ENCODE data around the gene RPL4.
"Not testable (repeated sequence)": the region's sequence is repeated elsewhere in the genome, so short reads cannot be mapped to it uniquely, and the experiment has no call there.

The RPL4 gene

DNA sequence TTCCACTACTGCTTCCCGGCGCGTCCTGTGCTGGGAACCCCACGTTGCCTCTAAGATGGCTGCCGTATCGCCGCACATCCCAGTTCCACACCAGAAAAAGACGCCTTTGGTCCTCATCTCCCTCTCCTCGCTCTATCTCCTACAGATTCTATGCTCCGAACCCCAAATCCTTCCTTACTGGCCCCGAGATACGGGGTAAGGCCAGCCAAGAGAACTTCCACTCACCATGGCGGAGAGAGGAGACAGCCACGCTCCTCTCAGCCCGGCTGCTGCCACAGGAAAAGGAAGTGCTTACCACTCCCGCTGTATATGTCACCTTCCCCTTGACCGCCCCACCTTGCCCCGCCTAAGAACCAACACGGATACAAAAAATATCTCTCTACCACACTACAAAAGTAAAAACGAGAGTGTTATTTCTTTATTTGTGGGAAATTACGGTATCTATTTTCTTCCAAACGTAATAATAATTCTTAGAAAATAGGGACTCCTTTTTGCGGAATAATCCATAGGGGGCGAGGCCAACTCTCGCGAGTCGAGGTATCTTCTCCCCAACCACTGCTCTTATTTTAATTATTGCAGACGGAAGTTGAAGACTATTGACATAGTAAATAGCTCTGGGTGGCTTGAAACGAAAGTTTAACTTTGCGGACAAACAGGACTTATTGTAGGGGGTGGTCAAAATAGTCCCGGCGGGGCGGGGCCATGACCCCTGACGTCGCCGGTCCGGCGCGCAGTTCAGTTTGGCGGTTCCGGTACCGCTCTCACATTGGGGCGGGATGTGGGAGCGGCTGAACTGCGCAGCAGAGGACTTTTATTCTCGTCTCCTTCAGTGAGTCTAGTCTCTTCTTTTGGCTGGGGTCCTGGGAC, at the start of gene RPL4, which contains the start of gene ZWILCH:
Gene RPL4 (minus strand): TSS at position 293 of the 867 bp plus-strand sequence. CDS start 65 bp downstream, at position 228.
Gene ZWILCH (plus strand): TSS at position 764 of the 867 bp plus-strand sequence. CDS start 13 bp downstream, at position 777.
- peak; percentile 95 for DNase-seq (ENCODE audit: low spot score)

DNA sequence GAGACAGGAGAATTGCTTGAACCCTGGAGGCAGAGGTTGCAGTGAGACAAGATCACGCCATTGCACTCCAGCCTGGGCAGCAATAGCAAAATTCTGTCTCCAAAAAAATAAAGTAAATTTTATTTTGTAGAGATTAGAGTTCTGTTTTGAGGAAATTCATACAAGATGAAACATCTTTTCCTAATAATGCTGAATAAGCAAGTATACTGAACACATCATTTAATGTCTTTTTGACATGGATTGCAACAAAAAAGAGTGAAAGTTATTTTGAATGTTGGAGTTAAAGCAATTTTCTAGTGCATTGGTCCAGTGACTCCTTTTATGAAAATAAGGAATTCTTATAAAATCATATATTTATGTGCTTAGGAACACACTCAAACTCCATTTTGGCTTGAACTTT, 40.6 kb upstream of the RPL4 start:
- DNase-seq (ENCODE audit: low spot score) = no peak

DNA sequence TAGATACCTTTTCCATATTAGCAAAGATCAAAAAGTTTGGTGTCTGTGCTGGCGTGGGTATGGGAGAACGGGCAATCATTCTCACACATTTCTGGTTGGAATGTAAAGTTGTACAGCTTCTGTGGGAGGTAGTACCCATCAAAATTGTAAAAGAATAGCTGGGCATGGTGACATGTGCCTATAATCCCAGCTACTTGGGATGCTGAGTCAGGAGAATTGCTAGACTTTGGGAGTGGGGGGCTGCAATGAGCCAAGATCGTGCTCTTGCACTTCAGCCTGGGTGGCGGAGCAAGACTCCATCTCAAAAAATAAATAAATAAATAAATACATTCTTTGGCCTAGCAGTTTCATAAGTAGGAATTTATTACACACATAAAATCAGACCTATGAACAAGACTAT, 38.2 kb upstream of the RPL4 start:
- no peak for DNase-seq (ENCODE audit: low spot score)

DNA sequence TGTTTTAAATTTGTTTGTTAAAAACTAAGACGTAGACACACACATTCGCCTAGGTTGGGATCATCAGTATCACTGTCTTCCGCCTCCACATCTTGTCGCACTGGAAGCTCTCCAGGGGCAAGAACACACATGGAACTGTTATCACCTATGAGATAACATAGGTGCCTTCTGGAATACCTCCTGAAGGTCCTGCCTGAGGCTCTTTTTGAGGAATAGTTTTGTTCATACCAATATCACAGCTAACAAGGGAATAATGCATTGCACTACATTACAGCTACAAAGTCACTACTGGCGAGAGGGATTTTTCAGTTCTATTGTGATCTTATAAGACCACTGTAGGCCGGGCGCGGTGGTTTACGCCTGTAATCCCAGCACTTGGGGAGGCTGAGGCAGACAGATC, 30.4 kb upstream of the RPL4 start:
- DNase-seq (ENCODE audit: low spot score) = no peak

DNA sequence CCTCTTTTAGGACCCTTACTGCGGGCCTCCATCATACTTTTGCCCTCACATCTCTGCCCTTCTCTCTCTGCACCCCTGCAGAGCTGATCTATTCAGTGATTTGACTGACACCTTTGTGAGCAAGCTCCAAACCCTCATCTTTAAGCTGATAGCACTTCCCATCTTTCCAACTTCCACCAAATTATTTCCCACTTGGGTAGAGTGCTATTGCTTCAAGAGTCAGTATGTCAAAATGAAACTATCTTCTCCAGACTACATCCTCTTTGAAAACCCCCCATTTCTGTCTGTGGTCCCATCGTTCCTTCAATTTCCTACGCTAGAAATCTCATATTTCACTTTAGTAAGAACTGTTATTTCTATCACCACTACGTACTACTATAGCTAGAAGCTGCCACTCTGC, 20.2 kb upstream of the RPL4 start:
- DNase-seq (ENCODE audit: low spot score) = no peak

DNA sequence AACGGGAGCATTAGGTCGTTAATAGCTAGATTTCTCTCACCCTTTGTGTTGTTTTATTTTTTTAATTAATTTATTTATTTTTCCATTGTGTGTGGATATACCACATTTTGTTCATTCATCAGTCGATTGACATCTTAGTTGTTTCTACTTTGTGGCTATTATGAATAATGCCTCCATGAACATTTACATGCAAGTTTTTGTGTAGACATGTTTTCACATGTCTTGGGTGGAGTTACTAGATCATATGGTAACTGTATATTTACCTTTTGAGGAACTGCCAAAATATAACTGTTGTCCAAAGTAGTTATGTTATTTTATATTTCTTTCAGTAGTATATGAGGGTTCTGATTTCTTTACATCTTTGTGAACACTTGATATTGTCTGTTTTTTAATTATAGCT, 19.3 kb upstream of the RPL4 start:
- DNase-seq (ENCODE audit: low spot score) = no peak

DNA sequence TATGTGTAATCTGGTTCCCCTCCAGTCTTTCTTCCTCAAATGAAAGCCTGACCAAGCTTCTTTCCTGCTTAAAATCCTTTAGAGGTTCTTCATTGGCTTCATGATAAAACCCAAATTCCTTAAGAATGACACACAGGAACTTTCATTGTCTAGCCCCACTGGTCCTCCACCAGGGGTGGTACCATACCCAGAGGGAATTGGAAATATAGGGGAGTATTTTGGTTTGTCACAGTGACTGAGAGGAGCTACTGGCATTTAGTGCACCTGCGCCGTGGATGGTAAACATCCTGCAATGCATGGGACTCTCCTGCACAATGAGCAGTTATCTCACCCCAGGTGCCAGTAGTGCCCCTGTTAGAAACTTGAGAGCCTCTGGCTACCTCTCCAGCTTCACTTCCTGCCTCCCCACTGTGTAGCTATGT, 11.3 kb upstream of the RPL4 start:
- no peak for DNase-seq (ENCODE audit: low spot score)

DNA sequence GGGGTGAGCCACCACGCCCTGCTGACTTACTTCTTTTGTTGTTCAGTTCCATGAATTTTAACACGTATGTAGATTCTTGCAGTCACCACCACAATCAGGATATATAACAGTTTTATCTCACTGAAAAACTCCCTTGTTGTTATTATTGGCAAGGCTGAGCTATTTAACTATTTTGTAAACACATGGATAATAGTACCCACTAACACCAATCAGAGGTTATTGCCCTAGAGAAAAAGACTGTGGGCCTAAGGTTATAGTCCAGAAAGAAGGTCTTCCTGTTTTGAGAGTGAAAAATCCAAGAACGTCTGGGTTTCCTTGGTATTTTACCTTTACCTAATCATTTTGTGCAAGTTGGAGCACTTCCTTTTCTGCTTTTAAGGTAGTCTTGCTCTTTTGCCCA, 9.9 kb upstream of the RPL4 start:
- DNase-seq (ENCODE audit: low spot score) = no peak

DNA sequence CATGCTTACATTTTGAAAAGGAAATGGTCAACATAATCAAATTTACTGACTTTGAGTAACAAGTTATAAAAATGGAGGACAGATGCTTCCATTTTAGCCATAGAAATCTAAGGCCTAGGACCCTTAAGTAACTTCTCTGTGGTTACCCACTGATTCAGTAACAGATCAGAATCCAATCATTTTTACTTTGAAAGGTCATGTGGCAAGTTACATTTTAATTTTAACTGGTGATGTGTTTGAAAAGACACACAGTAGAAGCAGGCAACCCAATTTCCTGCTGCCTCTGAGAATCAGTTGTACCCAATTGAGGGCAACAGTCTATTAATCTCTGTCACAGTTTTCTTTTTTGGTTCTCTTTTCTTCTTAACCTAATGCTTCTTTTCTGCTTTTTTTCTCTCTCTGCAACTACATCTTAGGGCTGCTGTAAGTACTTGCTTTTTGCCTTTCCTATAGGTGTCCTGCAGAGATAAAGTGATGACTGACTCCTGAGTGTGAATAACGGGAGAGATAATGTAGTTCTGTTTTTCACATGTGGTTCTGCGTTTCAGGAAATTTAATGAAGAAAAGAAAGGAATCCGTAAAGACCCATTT, 3.7 kb upstream of the RPL4 start:
- no peak for DNase-seq (ENCODE audit: low spot score)

DNA sequence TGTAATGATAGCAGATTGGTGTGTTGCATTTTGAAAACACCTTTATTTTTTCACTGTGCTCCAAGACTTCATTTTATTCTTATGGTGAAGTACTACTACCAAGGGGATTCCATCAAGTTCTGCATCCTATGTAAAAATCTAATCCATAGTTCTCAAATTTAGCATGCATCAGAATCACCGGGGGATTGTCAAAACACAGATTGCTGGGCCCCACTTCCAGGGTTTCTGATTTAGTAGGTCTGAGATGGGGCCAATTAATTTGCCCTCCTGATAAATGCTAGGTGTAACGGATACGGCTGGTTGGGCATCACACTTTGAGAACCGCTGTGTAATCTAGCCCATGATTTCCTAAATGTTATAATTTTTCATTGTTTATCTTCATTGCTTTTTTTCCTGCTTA, 1.2 kb upstream of the RPL4 start:
- DNase-seq (ENCODE audit: low spot score) = no peak

DNA sequence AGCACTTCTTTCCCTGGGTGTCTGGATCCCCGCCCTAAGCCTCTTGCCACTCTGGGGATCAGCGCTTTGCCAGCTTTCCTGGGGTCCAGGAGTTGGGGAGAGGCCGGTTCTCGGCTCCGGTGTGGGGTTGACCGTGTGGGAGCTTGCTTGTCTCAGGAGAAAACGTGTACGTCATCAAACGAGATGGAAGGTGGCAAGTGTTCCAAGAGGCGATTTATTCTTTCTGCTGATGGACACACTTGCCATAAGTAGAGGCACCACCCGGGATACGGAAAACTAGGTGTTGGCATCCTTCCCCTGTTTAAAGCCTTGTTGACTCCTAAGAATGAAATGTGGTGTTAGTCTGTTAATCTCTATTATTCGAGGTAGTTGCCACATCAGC, 766 bp upstream of the RPL4 start:
- no peak for DNase-seq (ENCODE audit: low spot score)

DNA sequence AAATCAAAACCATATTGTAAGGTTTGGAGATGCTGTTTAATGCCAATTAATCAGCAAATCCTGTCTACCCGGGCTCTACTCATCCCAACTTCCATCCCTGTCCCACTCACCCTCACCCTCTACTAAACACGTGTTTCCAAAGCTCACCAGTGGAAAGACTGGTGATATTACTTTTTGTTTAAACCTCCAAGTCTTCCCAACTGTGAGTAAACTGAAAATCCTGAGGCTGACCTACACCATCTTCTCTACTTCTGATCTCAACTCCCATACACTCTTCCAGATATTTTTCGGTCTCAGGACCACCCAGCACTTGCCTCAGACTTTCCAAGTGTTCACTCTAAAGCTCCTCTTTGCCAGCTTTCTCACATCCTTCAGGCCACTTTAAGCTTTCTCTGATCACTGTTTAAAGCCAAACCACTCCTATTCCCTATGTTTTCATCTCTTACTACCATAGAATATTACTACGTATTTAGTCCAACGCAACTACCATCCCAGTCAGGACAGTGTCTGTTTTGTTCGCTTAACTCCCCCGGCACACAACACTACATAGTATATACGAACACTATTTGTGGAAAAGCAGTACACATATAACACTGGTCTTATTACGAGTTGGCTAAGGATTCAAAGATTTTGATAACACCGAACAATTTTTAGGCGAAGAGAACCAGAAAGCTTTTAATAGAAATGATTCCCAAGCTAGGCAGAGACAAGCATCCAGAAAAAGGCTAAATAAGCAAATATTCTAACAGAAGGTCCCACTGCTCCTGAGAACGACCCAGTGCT, 684 bp downstream of the RPL4 start:
- no peak for DNase-seq (ENCODE audit: low spot score)

DNA sequence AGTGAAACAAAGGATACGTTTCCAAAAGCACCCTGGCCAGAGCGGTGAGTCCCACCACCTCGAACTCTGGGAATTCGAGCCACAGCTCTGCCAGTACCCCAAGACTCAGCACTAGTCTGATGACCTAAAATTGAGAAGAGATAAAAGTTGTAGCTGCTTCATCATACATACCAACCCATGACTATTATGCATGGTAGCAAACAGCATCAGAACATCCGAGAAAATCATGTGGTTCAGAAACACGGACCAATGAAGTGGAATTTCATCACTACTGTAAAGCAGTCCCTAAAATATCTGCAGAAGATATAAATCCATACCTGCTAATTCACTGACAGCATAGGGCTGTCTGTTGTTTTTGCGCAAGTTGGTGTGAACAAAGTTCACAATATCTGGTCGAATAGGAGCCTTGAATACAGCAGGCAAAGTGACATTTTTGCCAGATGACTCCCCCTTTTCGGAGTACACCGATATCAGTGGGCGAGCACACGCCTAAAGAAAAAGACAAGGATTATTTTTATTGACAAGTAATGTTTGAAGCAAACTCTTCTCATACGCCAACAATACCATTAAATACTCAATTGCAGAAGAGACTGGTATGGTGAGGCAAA, 1.5 kb downstream of the RPL4 start:
- not testable (repeated sequence) for DNase-seq (ENCODE audit: low spot score)

DNA sequence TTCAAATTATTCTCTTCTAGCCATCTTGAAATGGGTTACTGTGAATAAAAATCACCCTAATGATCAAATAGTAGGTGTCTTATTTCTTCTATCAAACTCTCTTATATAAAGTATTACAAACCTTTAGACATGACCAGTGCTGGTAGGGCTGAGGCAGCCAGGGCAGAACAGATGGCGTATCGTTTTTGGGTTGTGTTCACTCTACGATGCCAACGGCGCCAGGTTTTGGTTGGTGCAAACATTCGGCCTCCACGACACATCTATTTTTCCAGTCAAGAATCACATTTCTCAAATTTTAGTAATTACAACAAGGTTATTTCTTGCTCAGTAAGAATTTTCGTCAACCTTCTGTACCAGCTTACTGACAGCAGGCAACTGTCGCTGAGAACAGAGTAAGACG, 2.2 kb downstream of the RPL4 start:
- no peak for DNase-seq (ENCODE audit: low spot score)

DNA sequence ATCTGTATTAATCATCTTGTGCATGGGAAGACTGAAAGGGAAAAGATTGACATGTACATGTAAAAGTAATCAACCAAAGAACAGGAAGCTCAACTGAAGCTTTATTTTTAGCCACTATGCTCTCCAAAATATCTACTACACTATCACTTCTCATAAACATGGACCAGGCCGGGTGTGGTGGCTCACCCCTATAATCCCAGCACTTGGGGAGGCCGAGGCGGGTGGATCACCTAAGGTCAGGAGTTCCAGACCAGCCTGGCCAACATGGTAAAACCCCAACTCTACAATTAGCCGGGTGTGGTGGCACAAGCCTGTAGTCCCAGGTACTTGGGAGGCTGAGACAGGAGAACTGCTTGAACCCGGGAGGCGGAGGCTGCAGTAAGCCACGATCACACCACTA, 4.3 kb downstream of the RPL4 start:
- not testable (repeated sequence) for DNase-seq (ENCODE audit: low spot score)

DNA sequence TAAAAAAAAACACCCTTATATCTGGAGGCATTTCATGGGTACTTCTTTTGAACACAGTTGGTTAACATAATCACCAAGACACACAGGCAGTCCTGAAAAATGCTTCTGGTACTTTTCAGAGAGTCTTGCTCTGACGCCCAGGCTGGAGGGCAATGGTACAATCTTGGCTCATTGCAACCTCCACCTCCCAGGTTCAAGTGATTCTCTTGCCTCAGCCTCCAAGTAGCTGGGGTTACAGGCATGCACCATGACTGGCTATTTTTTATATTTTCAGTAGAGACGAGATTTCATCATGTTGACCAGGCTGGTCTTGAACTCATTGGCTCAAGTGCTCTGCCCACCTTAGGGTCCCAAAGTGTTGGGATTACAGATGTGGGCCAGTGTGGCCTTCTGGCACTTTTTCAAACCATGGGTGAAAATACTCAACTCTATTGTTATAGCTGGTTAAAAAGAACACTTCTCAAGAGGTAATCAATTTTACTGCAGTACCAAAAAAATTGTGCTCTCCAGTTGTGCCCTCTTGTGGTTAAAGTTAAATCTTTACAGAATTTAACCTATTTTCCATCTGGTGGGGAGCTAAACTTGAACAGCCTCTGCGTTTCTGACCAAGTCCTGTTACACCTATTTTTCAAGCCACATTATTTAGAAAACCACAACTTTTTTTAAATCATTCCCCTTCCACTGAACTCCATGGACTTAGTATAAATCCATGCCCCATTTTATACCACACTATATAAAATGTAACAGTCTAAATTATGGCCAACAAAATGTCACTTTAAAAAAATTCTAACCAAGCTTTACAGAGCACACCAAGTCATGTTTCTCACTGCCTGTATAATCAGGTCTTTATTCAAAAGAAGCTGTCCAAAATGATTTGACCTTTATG, 5.9 kb downstream of the RPL4 start:
- DNase-seq (ENCODE audit: low spot score) = peak; percentile 47

DNA sequence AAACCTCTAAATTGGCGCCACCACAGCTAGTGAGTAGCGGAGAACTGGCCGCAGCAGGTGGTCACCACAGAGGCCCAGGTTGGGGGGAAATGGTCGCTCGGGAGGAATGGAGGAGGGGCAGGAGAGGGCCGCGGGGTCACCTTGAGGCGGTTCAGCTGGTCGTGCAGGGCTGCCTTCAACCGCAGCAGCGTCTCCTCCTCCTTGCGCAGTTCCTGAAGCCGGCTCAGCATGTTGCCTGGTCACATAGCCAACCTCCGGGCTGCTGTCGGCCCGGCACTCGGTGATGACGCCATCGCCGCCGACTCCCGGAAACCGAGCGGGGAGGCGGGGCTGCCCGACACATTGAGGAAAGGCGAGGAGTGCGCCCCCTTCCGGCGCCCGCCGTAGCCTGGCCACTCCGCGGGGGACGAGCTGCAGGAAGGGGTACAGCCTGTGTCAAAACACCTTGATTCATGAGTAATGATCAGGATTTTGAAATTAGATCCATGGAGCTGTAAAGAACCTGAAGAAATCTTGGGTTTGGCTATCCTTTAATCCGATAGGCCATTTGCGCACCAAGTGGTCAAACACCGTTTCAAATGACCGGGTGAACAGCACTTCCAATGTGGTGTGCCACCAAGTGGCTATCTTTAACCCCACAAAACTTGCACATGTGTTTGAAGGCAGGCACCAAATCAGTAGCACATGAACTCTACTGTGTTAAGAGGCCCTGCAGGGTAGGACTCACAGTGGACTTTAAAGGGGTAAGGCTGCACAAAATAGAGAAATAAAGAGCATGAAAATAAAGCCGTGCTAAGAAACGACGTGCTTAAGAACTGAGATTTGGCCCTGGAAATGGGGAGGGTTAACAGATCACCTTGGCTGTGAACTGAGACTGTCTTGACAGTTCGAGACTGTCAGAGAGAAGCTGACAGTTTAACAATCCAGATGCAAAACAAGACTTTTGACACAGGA, 6.9 kb downstream of the RPL4 start, which contains the start of gene SNAPC5:
Gene SNAPC5 (minus strand): TSS at position 261 of the 954 bp plus-strand sequence. CDS start 31 bp downstream, at position 230.
- peak; percentile 97 for DNase-seq (ENCODE audit: low spot score)

DNA sequence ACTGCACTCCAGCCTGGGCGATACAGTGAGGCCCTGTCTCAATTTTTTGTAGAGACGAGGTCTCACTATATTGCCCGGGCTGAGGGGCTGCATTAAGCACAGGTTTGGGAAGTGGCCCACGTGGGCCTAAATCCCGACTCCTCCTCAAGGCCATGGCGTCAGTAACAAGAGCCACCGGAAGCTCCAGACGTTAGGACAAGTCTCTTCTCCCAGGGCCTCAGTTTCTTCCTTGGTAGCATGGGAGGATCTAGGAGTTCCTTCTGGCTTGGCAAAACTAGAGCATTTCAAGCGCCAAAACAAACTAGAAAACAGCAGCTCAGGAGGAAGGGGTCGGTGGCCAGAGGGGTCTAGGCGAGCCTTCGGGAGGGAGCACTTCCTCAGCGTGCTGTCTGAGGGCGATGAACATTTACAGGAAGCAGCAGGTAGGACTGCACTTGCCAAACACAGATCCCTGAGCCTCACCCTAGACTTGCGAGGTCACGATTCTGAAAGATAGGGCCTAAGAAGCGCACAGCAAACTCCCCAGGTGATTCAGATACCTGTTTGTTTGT, 7.6 kb downstream of the RPL4 start:
- peak; percentile 56 for DNase-seq (ENCODE audit: low spot score)

DNA sequence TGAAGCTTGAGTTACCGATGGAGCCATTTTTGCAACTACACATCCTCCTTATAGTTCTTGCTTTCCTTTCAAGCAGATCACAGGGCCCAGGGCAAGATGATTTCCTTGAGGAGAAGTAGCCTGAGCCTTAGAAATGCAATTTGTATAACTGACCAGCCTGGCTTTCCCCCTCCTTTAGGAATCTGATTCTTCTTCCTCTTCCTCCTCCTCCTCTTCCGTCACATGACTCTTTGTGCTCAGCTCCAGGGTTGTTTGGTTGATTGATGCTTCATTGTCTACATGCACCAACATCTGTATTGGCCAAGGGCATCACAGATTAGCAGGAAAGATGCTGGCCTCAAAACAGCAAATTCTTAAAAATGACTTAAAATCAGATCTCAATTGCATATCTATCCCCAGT, 10.4 kb downstream of the RPL4 start:
- no peak for DNase-seq (ENCODE audit: low spot score)

DNA sequence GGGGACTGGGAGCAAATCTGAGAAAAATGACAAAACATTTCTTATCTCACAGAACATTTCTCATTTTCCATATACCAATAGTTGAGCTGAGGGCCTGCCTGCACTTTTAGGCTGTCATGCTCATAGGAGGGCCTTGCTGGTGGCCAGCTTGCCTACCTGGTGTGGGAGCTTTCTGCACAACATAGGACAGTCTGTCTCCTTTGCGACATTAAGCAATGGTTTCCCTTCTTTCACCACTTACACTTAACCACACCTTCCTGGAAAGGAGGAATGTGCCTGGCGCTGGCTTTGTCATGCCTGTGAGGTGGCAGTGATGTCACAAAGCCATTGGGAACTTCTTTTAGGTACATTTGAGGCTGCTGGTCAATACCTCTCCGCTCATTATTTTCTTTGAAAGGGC, 12.8 kb downstream of the RPL4 start:
- no peak for DNase-seq (ENCODE audit: low spot score)
